Measurements from ENCODE around the gene DCN. TPM values are rescaled to one million over a fixed set of nuclear protein-coding genes. Genes with fewer than 3 reads are reported as not detected.

DCN gene
- total and polyA plus RNA-seq, 2 donors: 137 to 215 TPM

DNA sequence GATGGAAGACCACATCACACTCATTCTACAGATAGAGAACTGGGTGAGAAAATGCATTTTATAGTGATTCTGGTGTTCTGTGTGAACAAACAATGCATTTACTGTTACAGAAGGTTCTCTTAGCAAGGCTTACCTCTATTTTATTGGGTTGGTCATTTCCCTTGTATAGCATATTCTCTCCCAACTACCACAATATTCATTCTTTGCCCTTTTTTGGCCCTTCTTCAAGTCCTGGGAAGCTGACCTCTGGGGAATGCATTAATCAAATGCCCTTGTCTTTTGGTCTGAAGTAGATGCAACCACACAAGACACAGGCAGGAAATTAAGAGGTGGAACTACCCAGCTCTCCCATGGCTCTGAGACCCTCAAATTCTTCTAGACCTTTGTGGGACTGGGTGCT lies 19.5 kb downstream of the DCN start:
- Histone ChIP-seq H3K4me3 (ENCODE audit: low read length in 2 of 2) (no peak overlapping the region), H3K36me3 (ENCODE audit: control insufficient read depth in 2 of 2, insufficient read depth in 2 of 2, low read length in 1 of 2) (no peaks in the 10 kb centered on the region), H3K4me1 (ENCODE audit: control insufficient read depth in 2 of 2, insufficient read depth in 2 of 2, low read length in 2 of 2) (no peaks in the 10 kb centered on the region), H3K9me3 (ENCODE audit: control insufficient read depth in 2 of 2, insufficient read depth in 1 of 2, low read length in 1 of 2) (no peaks in the 10 kb centered on the region), H3K27ac (ENCODE audit: low read depth in 1 of 2, low read length in 1 of 2) (no peak overlapping the region), H3K27me3 (ENCODE audit: control insufficient read depth in 2 of 2, insufficient read depth in 1 of 2, low read length in 1 of 2) (no peaks in the 10 kb centered on the region)
- no peak for DNase-seq (ENCODE audit: low read depth in 6 of 9, low spot score in 9 of 9)

DNA sequence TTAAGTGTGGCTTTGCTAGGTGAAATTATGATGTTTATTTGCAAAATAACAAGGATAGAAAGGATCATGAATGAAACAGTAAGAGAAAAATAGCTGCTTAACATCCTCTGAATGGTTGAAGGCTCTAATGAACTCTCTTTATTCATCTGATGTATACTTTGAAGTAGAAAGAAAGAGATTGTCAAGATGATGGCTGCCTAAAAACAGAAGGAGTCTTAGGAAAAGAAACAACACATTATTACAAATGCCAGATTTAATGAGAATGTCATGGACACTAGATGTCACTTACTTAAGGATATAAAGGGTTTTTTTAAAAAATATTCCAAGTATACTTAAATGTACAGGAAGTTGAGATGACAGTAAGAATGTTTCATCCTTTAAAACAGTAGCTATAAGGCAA lies 21.6 kb downstream of the DCN start:
- H3K27ac ChIP-seq (ENCODE audit: low read depth in 1 of 2, low read length in 1 of 2): no peak overlapping the region
- no peaks in the 10 kb centered on the region for H3K36me3 ChIP-seq (ENCODE audit: control insufficient read depth in 2 of 2, insufficient read depth in 2 of 2, low read length in 1 of 2)
- no peak overlapping the region for H3K4me3 ChIP-seq (ENCODE audit: low read length in 2 of 2)
- DNase-seq (ENCODE audit: low read depth in 6 of 9, low spot score in 9 of 9): no peak
- no peaks in the 10 kb centered on the region for H3K9me3 ChIP-seq (ENCODE audit: control insufficient read depth in 2 of 2, insufficient read depth in 1 of 2, low read length in 1 of 2)
- no peaks in the 10 kb centered on the region for H3K4me1 ChIP-seq (ENCODE audit: control insufficient read depth in 2 of 2, insufficient read depth in 2 of 2, low read length in 2 of 2)
- no peaks in the 10 kb centered on the region for H3K27me3 ChIP-seq (ENCODE audit: control insufficient read depth in 2 of 2, insufficient read depth in 1 of 2, low read length in 1 of 2)

DNA sequence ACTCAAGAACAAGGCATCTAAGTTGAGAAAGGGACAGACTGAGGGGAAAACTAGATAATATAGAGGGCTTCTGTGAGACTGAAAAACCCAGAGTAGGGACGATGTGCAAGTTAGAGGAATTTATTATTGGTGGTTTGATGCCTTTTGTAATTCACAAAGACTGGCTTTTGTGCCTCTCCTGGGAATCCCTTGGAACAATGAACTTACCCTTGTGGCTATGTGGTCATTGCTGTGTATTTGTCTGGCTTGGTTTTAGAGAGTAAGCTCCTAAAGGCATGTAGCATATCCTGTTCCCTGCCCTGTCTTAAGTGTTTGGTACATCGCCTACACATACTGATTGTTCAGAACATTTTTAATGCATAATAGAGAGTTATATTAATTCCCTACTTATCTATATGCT lies 26.6 kb downstream of the DCN start:
- Histone ChIP-seq H3K36me3 (ENCODE audit: control insufficient read depth in 2 of 2, insufficient read depth in 2 of 2, low read length in 1 of 2) (no peaks in the 10 kb centered on the region), H3K4me3 (ENCODE audit: low read length in 2 of 2) (no peak overlapping the region), H3K9me3 (ENCODE audit: control insufficient read depth in 2 of 2, insufficient read depth in 1 of 2, low read length in 1 of 2) (no peaks in the 10 kb centered on the region), H3K27ac (ENCODE audit: low read depth in 1 of 2, low read length in 1 of 2) (no peak overlapping the region), H3K4me1 (ENCODE audit: control insufficient read depth in 2 of 2, insufficient read depth in 2 of 2, low read length in 2 of 2) (no peaks in the 10 kb centered on the region), H3K27me3 (ENCODE audit: control insufficient read depth in 2 of 2, insufficient read depth in 1 of 2, low read length in 1 of 2) (no peaks in the 10 kb centered on the region)
- 78% methylated on average over 2 of the region's 2 CpGs for WGBS
- no peak for DNase-seq (ENCODE audit: low read depth in 6 of 9, low spot score in 9 of 9)

DNA sequence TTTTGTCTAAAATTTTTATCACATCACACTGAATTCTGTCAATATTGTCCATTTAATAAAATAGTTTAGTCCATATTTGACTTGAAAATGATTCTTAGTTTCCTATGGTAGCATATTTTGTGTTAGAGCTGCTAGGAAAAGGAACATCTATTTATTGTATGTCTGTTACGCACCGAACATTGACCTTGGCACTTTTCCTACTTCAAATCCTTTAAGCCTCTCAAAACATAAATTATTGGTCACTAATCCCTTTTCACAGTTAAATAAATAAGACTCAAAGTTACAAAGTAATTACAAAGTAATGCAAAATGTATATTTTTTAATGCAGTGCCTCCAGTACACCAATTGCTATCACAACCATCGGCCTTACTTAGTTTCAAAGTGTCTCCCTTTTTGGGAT lies 28.5 kb downstream of the DCN start:
- Histone ChIP-seq H3K36me3 (ENCODE audit: control insufficient read depth in 2 of 2, insufficient read depth in 2 of 2, low read length in 1 of 2) (no peaks in the 10 kb centered on the region), H3K27ac (ENCODE audit: low read depth in 1 of 2, low read length in 1 of 2) (no peak overlapping the region), H3K4me3 (ENCODE audit: low read length in 2 of 2) (no peak overlapping the region), H3K9me3 (ENCODE audit: control insufficient read depth in 2 of 2, insufficient read depth in 1 of 2, low read length in 1 of 2) (no peaks in the 10 kb centered on the region), H3K4me1 (ENCODE audit: control insufficient read depth in 2 of 2, insufficient read depth in 2 of 2, low read length in 2 of 2) (no peaks in the 10 kb centered on the region), H3K27me3 (ENCODE audit: control insufficient read depth in 2 of 2, insufficient read depth in 1 of 2, low read length in 1 of 2) (no peaks in the 10 kb centered on the region)
- DNase-seq (ENCODE audit: low read depth in 6 of 9, low spot score in 9 of 9): no peak
- WGBS: 95% methylated on average over 3 of the region's 3 CpGs

DNA sequence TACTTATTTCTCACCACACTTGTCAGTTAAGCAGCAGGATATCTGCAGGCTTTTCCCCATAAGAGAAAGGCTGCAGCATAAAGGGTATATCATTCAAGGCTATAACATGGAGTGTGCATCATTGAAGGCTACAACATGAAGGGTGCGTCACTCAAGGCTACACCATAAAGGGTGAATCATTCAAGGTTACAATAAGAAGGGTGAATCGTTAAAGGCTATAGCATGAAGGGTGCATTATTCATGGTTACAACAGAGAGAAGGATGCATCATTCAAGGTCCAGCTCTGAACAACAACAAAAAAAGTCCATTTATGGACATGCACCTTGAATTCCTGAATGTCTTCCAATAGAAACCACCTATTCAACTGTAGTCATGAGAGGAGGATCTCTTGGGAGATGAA lies 38.6 kb downstream of the DCN start:
- H3K27me3 ChIP-seq (ENCODE audit: control insufficient read depth in 2 of 2, insufficient read depth in 1 of 2, low read length in 1 of 2): no peaks in the 10 kb centered on the region
- H3K36me3 ChIP-seq (ENCODE audit: control insufficient read depth in 2 of 2, insufficient read depth in 2 of 2, low read length in 1 of 2): no peaks in the 10 kb centered on the region
- WGBS: 95% methylated on average over 2 of the region's 2 CpGs
- no peak overlapping the region for H3K4me3 ChIP-seq (ENCODE audit: low read length in 2 of 2)
- DNase-seq (ENCODE audit: low read depth in 6 of 9, low spot score in 9 of 9): no peak
- H3K27ac ChIP-seq (ENCODE audit: low read depth in 1 of 2, low read length in 1 of 2): no peak overlapping the region
- H3K4me1 ChIP-seq (ENCODE audit: control insufficient read depth in 2 of 2, insufficient read depth in 2 of 2, low read length in 2 of 2): no peaks in the 10 kb centered on the region
- no peaks in the 10 kb centered on the region for H3K9me3 ChIP-seq (ENCODE audit: control insufficient read depth in 2 of 2, insufficient read depth in 1 of 2, low read length in 1 of 2)

DNA sequence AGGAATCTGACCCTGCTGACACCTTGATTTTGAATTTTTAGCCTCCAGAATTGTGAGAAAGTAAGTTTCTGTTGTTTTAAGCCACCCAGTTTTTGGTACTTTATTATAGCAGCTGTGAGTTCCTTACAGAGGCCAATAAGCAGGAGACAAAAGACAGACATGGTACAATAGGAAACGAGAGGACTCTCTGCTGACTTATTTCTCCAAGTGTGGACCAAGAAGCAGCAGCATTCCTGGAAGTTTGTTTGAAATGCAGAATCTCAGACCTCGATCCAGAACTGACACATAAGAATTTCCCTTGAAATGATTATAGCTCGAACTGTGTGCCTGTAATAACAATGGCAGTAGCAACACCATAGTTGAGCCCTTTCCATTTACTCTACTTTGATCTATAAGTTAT lies 39.4 kb downstream of the DCN start:
- WGBS: 91% methylated on average over 3 of the region's 3 CpGs
- H3K27me3 ChIP-seq (ENCODE audit: control insufficient read depth in 2 of 2, insufficient read depth in 1 of 2, low read length in 1 of 2): no peaks in the 10 kb centered on the region
- no peak for DNase-seq (ENCODE audit: low read depth in 6 of 9, low spot score in 9 of 9)
- H3K4me3 ChIP-seq (ENCODE audit: low read length in 2 of 2): no peak overlapping the region
- no peak overlapping the region for H3K27ac ChIP-seq (ENCODE audit: low read depth in 1 of 2, low read length in 1 of 2)
- no peaks in the 10 kb centered on the region for H3K9me3 ChIP-seq (ENCODE audit: control insufficient read depth in 2 of 2, insufficient read depth in 1 of 2, low read length in 1 of 2)
- no peaks in the 10 kb centered on the region for H3K36me3 ChIP-seq (ENCODE audit: control insufficient read depth in 2 of 2, insufficient read depth in 2 of 2, low read length in 1 of 2)
- H3K4me1 ChIP-seq (ENCODE audit: control insufficient read depth in 2 of 2, insufficient read depth in 2 of 2, low read length in 2 of 2): no peaks in the 10 kb centered on the region

DNA sequence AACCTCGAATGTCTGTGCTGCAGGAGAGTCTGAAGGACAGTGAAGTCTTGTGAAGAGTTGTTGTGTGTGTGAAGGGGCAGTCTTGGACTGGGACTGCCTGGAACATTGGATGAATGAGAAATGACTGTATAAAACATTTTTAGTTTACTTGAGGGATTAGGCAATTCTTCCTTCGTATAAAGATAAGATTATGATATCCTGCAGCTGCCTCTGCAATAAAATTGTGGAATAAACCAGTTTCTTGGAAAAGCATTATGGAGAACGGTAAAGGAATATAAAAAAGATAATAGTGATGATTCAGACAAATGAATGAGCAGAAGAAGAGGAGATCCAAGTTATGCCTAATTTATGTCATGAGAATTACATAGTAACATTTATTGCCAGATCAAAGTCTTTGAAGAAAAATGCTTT lies 40.4 kb downstream of the DCN start:
- 89% methylated on average over 3 of the region's 3 CpGs for WGBS
- Histone ChIP-seq H3K27me3 (ENCODE audit: control insufficient read depth in 2 of 2, insufficient read depth in 1 of 2, low read length in 1 of 2) (no peaks in the 10 kb centered on the region), H3K36me3 (ENCODE audit: control insufficient read depth in 2 of 2, insufficient read depth in 2 of 2, low read length in 1 of 2) (no peaks in the 10 kb centered on the region), H3K4me1 (ENCODE audit: control insufficient read depth in 2 of 2, insufficient read depth in 2 of 2, low read length in 2 of 2) (no peaks in the 10 kb centered on the region), H3K4me3 (ENCODE audit: low read length in 2 of 2) (no peak overlapping the region), H3K9me3 (ENCODE audit: control insufficient read depth in 2 of 2, insufficient read depth in 1 of 2, low read length in 1 of 2) (no peaks in the 10 kb centered on the region), H3K27ac (ENCODE audit: low read depth in 1 of 2, low read length in 1 of 2) (no peak overlapping the region)
- DNase-seq (ENCODE audit: low read depth in 6 of 9, low spot score in 9 of 9): no peak

DNA sequence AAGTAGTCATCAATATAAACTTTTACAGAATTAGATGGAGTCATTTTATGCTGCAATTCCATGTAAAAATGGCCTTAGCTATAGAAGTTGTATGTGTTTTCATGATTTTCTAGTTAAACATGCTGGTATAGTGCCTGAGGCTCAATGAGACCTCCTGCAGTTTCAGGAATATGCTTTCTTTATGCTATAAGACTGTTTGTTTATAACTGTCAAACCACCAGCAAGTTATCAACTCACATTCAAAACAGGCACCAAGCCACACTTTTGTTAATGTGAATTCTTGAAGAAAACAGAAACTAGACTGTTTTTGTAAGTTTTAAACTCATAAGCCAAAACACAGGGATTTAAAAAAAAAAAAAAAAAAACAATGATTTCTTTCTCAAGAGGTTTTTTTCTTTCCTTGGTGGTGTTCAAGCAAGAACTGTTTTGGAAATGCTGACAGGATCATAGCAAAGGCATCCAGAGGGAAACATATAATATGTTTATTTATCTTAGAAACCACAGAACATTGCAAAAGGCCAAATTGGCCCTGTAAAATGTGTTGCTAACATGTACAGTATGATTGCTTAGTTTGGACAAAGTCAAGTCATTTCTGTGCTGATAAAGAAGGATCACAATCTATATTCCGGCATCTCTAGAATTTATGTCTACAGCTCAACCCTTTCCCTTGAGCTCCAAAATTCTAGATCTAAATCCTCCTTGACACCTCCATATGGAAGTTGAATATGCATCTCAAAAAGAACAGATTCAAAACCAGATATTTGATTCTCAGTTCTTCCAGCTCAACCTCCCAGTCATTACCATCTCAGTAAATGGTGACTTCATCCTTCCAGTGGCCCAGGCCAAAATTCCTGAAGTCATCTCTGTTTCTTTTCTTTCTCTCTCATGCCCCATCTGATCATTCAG lies 42.3 kb downstream of the DCN start:
- Histone ChIP-seq H3K27me3 (ENCODE audit: control insufficient read depth in 2 of 2, insufficient read depth in 1 of 2, low read length in 1 of 2) (no peaks in the 10 kb centered on the region), H3K36me3 (ENCODE audit: control insufficient read depth in 2 of 2, insufficient read depth in 2 of 2, low read length in 1 of 2) (no peaks in the 10 kb centered on the region), H3K4me1 (ENCODE audit: control insufficient read depth in 2 of 2, insufficient read depth in 2 of 2, low read length in 2 of 2) (no peaks in the 10 kb centered on the region), H3K9me3 (ENCODE audit: control insufficient read depth in 2 of 2, insufficient read depth in 1 of 2, low read length in 1 of 2) (no peaks in the 10 kb centered on the region), H3K27ac (ENCODE audit: low read depth in 1 of 2, low read length in 1 of 2) (no peak overlapping the region), H3K4me3 (ENCODE audit: low read length in 2 of 2) (no peak overlapping the region)
- 95% methylated on average over 1 of the region's 1 CpG for WGBS
- DNase-seq (ENCODE audit: low read depth in 6 of 9, low spot score in 9 of 9): no peak

DNA sequence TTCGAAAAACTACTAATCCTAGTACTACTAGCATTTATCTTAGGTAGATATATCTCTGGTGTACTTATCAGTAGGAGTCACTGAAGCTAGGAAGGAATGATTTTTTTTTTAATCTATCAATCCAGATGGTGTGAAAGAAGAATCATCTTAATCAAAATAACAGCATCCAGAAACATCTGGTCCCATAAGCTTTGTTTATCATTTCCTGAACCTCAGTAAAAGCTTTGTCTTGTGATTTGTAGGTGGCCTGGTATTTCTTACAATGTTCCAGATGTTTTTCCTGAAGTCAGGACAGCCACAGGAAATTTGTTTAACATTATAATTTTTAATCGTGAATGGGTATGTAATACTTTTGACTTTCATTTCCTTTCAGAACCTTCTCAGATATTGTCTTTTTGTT lies 43.3 kb downstream of the DCN start:
- Histone ChIP-seq H3K27me3 (ENCODE audit: control insufficient read depth in 2 of 2, insufficient read depth in 1 of 2, low read length in 1 of 2) (no peaks in the 10 kb centered on the region), H3K27ac (ENCODE audit: low read depth in 1 of 2, low read length in 1 of 2) (no peak overlapping the region), H3K4me3 (ENCODE audit: low read length in 2 of 2) (no peak overlapping the region), H3K36me3 (ENCODE audit: control insufficient read depth in 2 of 2, insufficient read depth in 2 of 2, low read length in 1 of 2) (no peaks in the 10 kb centered on the region), H3K9me3 (ENCODE audit: control insufficient read depth in 2 of 2, insufficient read depth in 1 of 2, low read length in 1 of 2) (no peaks in the 10 kb centered on the region), H3K4me1 (ENCODE audit: control insufficient read depth in 2 of 2, insufficient read depth in 2 of 2, low read length in 2 of 2) (no peaks in the 10 kb centered on the region)
- 76% methylated on average over 2 of the region's 2 CpGs for WGBS
- no peak for DNase-seq (ENCODE audit: low read depth in 6 of 9, low spot score in 9 of 9)

Data from thymus (tissue), 11 donors.